ENCODE measurements around the gene SLC24A4.

Gene SLC24A4

GRCh38 chr14:92460916-92461579 lies 138.1 kb downstream of the SLC24A4 start:
- DNase-seq = no peak

- no peak for DNase-seq
Measured at GRCh38 chr14:92461891-92462290, 138.9 kb downstream of the SLC24A4 start.

- DNase-seq = no peak
Measured at GRCh38 chr14:92462568-92462967, 139.6 kb downstream of the SLC24A4 start.

GRCh38 chr14:92463141-92463540 lies 140.2 kb downstream of the SLC24A4 start:
- no peak for DNase-seq

GRCh38 chr14:92464156-92464555 lies 141.2 kb downstream of the SLC24A4 start:
- DNase-seq = no peak

- no peak for DNase-seq
Measured at GRCh38 chr14:92464716-92465115, 141.8 kb downstream of the SLC24A4 start.

- DNase-seq = no peak
Measured at GRCh38 chr14:92465353-92466055, 142.5 kb downstream of the SLC24A4 start.

- DNase-seq = no peak
Measured at GRCh38 chr14:92466059-92466458, 143.1 kb downstream of the SLC24A4 start.

GRCh38 chr14:92469515-92469914 lies 146.6 kb downstream of the SLC24A4 start:
- no peak for DNase-seq

- DNase-seq = no peak
Measured at GRCh38 chr14:92470215-92470614, 147.2 kb downstream of the SLC24A4 start.

GRCh38 chr14:92470811-92471210 lies 147.8 kb downstream of the SLC24A4 start:
- DNase-seq = no peak

- no peak for DNase-seq
Measured at GRCh38 chr14:92471919-92472318, 149.0 kb downstream of the SLC24A4 start.

GRCh38 chr14:92472860-92473259 lies 149.9 kb downstream of the SLC24A4 start:
- DNase-seq = no peak

GRCh38 chr14:92473261-92473968 lies 150.4 kb downstream of the SLC24A4 start:
- no peak for DNase-seq

GRCh38 chr14:92473969-92474535 lies 151.1 kb downstream of the SLC24A4 start:
- no peak for DNase-seq

GRCh38 chr14:92475037-92475436 lies 152.1 kb downstream of the SLC24A4 start:
- DNase-seq = no peak

- DNase-seq = no peak
Measured at GRCh38 chr14:92475451-92476187, 152.7 kb downstream of the SLC24A4 start.

- DNase-seq = no peak
Measured at GRCh38 chr14:92480856-92481255, 157.9 kb downstream of the SLC24A4 start.

GRCh38 chr14:92481386-92481785 lies 158.4 kb downstream of the SLC24A4 start:
- no peak for DNase-seq

- no peak for DNase-seq
Measured at GRCh38 chr14:92481811-92482555, 159.0 kb downstream of the SLC24A4 start.

- no peak for DNase-seq
Measured at GRCh38 chr14:92482621-92483319, 159.8 kb downstream of the SLC24A4 start.

Data from SHP77 treated with DMSO at 0.1 percent for 48 hours (cell line).